HCT116 (cell line): Measurements from ENCODE around the gene RHEBL1. TPM values are rescaled to one million over a fixed set of nuclear protein-coding genes. Genes with fewer than 3 reads are reported as not detected.

Experiments
- ATAC-seq: fragments of 200-7000 bp; cut with Tn5 transposase; 2 replicates; pipeline ENCODE4 v1.9.1; 2020; ENCODE audit warnings: mild to moderate bottlenecking, moderate library complexity
- BruUV-seq: library from RNA; stranded (reverse); fragments of 400-500 nt; replicated peaks from 2 replicates; lab custom pipeline; 2021; lab: Mats Ljungman, UMichigan
- CTCF ChIA-PET: fragments of 300-600 bp; sonication (Branson Sonifier 250); formaldehyde crosslinking; loops from one replicate; lab custom pipeline; 2021; ENCODE audit warnings: antibody characterized with exemption; lab: Charles Lee
- POLR2A ChIA-PET: fragments of 300-600, 350-600 bp; sonication (Branson Sonifier 250); formaldehyde crosslinking; loops from one replicate; lab custom pipeline; 2021; ENCODE audit warnings: antibody characterized with exemption; lab: Charles Lee
- RAD21 ChIA-PET, 2 experiments: fragments of 300-600 bp; sonication (Branson Sonifier 250); formaldehyde crosslinking; loops; one replicate each; lab custom pipeline; 2023; ENCODE audit warnings: low total read pairs in 2 of 2; ENCODE audit not compliant: uncharacterized antibody in 2 of 2, unreplicated experiment in 2 of 2, low non-redundant PET in 1 of 2; lab: Charles Lee
- DNase-seq: peaks from one replicate; pipeline ENCODE4 v3.0.0-alpha.2; 2010; ENCODE audit warnings: low read depth, low spot score
- H2AFZ ChIP-seq: fragments of 200-600 bp; shearing (Covaris generic), sonication (generic); 2 replicates; pipeline ENCODE4 v1.6.1; 2017; ENCODE audit warnings: low read depth, mixed run types, mixed read lengths, antibody characterized with exemption, low read length; ENCODE audit not compliant: poor library complexity, severe bottlenecking
- H3K27ac ChIP-seq: 2 replicates; pipeline ENCODE4 v1.5.1; 2012; ENCODE audit warnings: low read depth, low read length
- H3K27me3 ChIP-seq: fragments of 200-600 bp; sonication (generic); 2 replicates; pipeline ENCODE4 v1.6.1; 2016; ENCODE audit warnings: mixed run types, low read length, mixed read lengths; ENCODE audit not compliant: insufficient read depth
- H3K36me3 ChIP-seq, 2 experiments: fragments of 200-500 bp in 1 of 2; fragments of 200-600 bp in 1 of 2; sonication (Bioruptor generic) in 1 of 2; sonication (generic) in 1 of 2; 2 replicates each; pipeline versions ENCODE4 v1.5.1 to v1.6.1; 2014 to 2016; ENCODE audit warnings: low read length in 2 of 2, inconsistent platforms in 1 of 2, mixed read lengths in 1 of 2, mixed run types in 1 of 2; ENCODE audit not compliant: insufficient read depth in 2 of 2, control insufficient read depth in 1 of 2
- H3K4me1 ChIP-seq, 2 experiments: fragments of 200-600 bp in 1 of 2; sonication (generic) in 1 of 2; 2 replicates each; pipeline versions ENCODE4 v1.5.1 to v1.6.1; 2012 to 2017; ENCODE audit warnings: low read length in 2 of 2, inconsistent platforms in 1 of 2, mild to moderate bottlenecking in 1 of 2, mixed read lengths in 1 of 2, mixed run types in 1 of 2, moderate library complexity in 1 of 2; ENCODE audit not compliant: insufficient read depth in 2 of 2, control insufficient read depth in 1 of 2
- H3K4me2 ChIP-seq: fragments of 200-600 bp; sonication (generic); 2 replicates; pipeline ENCODE4 v1.6.1; 2017; ENCODE audit warnings: mixed run types, low read length, mixed read lengths
- H3K4me3 ChIP-seq, 2 experiments: fragments of 200-600 bp in 1 of 2; sonication (generic) in 1 of 2; replicated peaks in 1 of 2; 2 replicates each; pipeline ENCODE4 v1.5.1; 2011 to 2016; ENCODE audit warnings: low read length in 2 of 2, control low read depth in 1 of 2, low read depth in 1 of 2, mild to moderate bottlenecking in 1 of 2, mixed read lengths in 1 of 2, mixed run types in 1 of 2
- H3K79me2 ChIP-seq: fragments of 200-600 bp; sonication (generic); 2 replicates; pipeline ENCODE4 v1.6.1; 2017; ENCODE audit warnings: mild to moderate bottlenecking, mixed run types, low read length, moderate library complexity, mixed read lengths; ENCODE audit not compliant: insufficient read depth
- H3K9ac ChIP-seq: fragments of 200-600 bp; sonication (generic); 2 replicates; pipeline ENCODE4 v1.6.1; 2016; ENCODE audit warnings: low read length, mixed read lengths
- H3K9me2 ChIP-seq: fragments of 200-600 bp; sonication (generic), shearing (Covaris generic); 2 replicates; pipeline ENCODE4 v1.6.1; 2017; ENCODE audit warnings: mixed run types, mild to moderate bottlenecking, moderate library complexity; ENCODE audit not compliant: insufficient read depth
- H3K9me3 ChIP-seq, 2 experiments: fragments of 200-500 bp in 1 of 2; fragments of 200-600 bp in 1 of 2; sonication (Bioruptor generic) in 1 of 2; sonication (generic) in 1 of 2; 2 replicates each; pipeline ENCODE4 v1.6.1; 2014 to 2017; ENCODE audit warnings: low read length in 2 of 2, mixed read lengths in 2 of 2, inconsistent platforms in 1 of 2, low read depth in 1 of 2, mild to moderate bottlenecking in 1 of 2, mixed run types in 1 of 2, moderate library complexity in 1 of 2; ENCODE audit not compliant: control insufficient read depth in 1 of 2, insufficient read depth in 1 of 2
- H4K20me1 ChIP-seq: fragments of 200-600 bp; sonication (generic), shearing (Covaris generic); 2 replicates; pipeline ENCODE4 v1.6.1; 2017; ENCODE audit warnings: mixed run types, mild to moderate bottlenecking, moderate library complexity; ENCODE audit not compliant: insufficient read depth
- CEBPB ChIP-seq: IDR thresholded peaks from 2 replicates; pipeline ENCODE4 v1.6.1; 2012; ENCODE audit warnings: low read depth
- ELF1 ChIP-seq: IDR thresholded peaks from 2 replicates; pipeline ENCODE4 v1.6.1; 2012; ENCODE audit warnings: low read depth, borderline replicate concordance
- EZH2phosphoT487 ChIP-seq: fragments of 200-600 bp; IDR thresholded peaks from 2 replicates; pipeline ENCODE4 v1.6.1; 2018; ENCODE audit warnings: antibody characterized with exemption, borderline replicate concordance
- FOSL1 ChIP-seq: IDR thresholded peaks from 2 replicates; pipeline ENCODE4 v1.6.1; 2012; ENCODE audit warnings: low read depth
- JUND ChIP-seq: IDR thresholded peaks from 2 replicates; pipeline ENCODE4 v1.6.1; 2012
- RAD21 ChIP-seq: IDR thresholded peaks from 2 replicates; pipeline ENCODE4 v1.6.1; 2012; ENCODE audit warnings: low read depth, mild to moderate bottlenecking
- YY1 ChIP-seq: IDR thresholded peaks from 2 replicates; pipeline ENCODE4 v1.6.1; 2011; ENCODE audit warnings: low read length, low read depth, moderate library complexity, mild to moderate bottlenecking; ENCODE audit not compliant: insufficient replicate concordance; ENCODE audit errors: extremely low read depth
- intact Hi-C: fragments of 100-400 bp; cut with micrococcal nuclease; formaldehyde crosslinking; loops from 2 replicates; pipeline ENCODE4 v1.10.0; 2022
- total RNA-seq: library from RNA; stranded (reverse); gene quantifications from one replicate; pipeline ENCODE4 v1.2.1, GENCODE V29; 2021; ENCODE audit not compliant: unreplicated experiment
- TF ChIP-seq, protein P1 (sequence below): IDR thresholded peaks from 2 replicates; pipeline ENCODE4 v1.6.1; 2011; ENCODE audit warnings: mild to moderate bottlenecking, low read length, moderate library complexity; ENCODE audit not compliant: insufficient replicate concordance; ENCODE audit errors: extremely low read depth
- TF ChIP-seq, protein P2 (sequence below): IDR thresholded peaks from 2 replicates; pipeline ENCODE4 v1.6.1; 2012

RHEBL1 gene
- total RNA-seq, 1 experiment from 2014 or later, result 2.8 TPM

DNA sequence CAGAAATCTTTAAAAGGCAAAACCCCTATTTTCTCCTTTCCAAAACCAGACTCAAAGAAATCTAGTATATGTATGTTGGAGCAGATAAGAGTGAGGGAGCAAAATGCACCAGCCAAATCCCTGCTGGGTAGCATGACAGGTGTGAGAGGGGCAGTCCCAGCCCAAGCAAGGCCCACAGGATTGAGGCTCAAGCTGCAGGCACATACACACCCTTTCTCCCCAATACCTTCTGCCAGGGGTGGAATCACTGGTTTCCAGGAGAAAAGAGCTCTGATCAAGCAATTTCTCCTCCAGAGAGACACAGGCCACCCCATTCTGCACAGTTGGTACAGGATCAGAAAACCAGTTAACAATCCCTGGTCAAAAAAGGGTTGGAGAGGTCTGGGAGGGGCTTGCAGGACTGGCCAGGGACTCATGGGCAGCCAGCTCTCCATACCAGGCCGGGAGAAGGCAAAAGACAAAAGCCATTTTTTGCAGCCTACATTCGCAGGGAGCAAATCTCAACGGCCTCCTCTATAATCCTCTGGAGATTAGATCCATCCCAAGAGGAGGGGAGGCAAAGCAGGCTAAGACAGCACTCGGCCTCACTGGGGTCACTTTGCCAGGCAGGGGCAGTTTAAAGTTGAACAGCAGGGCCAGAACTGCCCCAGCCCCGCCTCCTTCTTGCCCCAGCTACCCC lies 11.3 kb downstream of the RHEBL1 start:
- Histone ChIP-seq H3K9me2 (no peaks in the 10 kb centered on the region), H3K27ac (peak overlapping the region; percentile 89; the same call in 1 of the 2 replicates)
- TF ChIP-seq FOSL1 (no peak), RAD21 (no peak), YY1 (no peak), CEBPB (no peak), EZH2phosphoT487 (no peak), JUND (no peak), ELF1 (no peak)
- TF ChIP-seq, protein P1, sequence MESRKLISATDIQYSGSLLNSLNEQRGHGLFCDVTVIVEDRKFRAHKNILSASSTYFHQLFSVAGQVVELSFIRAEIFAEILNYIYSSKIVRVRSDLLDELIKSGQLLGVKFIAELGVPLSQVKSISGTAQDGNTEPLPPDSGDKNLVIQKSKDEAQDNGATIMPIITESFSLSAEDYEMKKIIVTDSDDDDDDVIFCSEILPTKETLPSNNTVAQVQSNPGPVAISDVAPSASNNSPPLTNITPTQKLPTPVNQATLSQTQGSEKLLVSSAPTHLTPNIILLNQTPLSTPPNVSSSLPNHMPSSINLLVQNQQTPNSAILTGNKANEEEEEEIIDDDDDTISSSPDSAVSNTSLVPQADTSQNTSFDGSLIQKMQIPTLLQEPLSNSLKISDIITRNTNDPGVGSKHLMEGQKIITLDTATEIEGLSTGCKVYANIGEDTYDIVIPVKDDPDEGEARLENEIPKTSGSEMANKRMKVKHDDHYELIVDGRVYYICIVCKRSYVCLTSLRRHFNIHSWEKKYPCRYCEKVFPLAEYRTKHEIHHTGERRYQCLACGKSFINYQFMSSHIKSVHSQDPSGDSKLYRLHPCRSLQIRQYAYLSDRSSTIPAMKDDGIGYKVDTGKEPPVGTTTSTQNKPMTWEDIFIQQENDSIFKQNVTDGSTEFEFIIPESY, result no peak
- TF ChIP-seq, protein P2, sequence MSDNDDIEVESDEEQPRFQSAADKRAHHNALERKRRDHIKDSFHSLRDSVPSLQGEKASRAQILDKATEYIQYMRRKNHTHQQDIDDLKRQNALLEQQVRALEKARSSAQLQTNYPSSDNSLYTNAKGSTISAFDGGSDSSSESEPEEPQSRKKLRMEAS, result no peak
- TF ChIP-seq, all 23 proteins: peak for 0
- no peaks in the 10 kb centered on the region for H3K27me3 ChIP-seq
- peak overlapping the region; percentile 76 to 92 for H3K4me3 ChIP-seq
- ATAC-seq (no peak), DNase-seq (no peak)
- ChIA-PET CTCF (interaction anchor here (0.8 to 1.2 kb wide), 3 partner anchors 30 to 177 kb away, joined by 3 read pairs; no protein-coding TSS in a partner anchor), RAD21 (interaction anchor here in 1 of 2 experiments (1.0 kb wide), 1 partner anchor 69 kb away, joined by 3 read pairs; no protein-coding TSS in a partner anchor), POLR2A (interaction anchor here (0.6 kb wide), 1 partner anchor 15 kb away, joined by 4 read pairs; no protein-coding TSS in a partner anchor)
- peak overlapping the region; percentile 97 for H3K9ac ChIP-seq
- intact Hi-C loops, result no loop called here
- peaks cover 77% of the 10 kb centered on the region for H3K79me2 ChIP-seq
- H3K4me2 ChIP-seq, result peak overlapping the region; percentile 97
- H3K9me3 ChIP-seq, result no peaks in the 10 kb centered on the region
- no TSS peak for BruUV-seq
- no peak overlapping the region for H2AFZ ChIP-seq
- no peaks in the 10 kb centered on the region for H4K20me1 ChIP-seq
- H3K4me1 ChIP-seq, result peaks cover 17 to 40% of the 10 kb centered on the region in 2 experiments
- H3K36me3 ChIP-seq, result peaks cover 11 to 14% of the 10 kb centered on the region in 2 experiments; a peak in 2 of 4 replicates
